Astrocyte of the spinal cord (primary cell): ENCODE data around the gene CYLD.

Source experiments
- DNase-seq: peaks from one replicate; pipeline ENCODE4 v3.0.0; 2011; ENCODE audit warnings: low read depth, low spot score
- H3K4me3 ChIP-seq: 2 replicates; pipeline ENCODE4 v1.5.1; 2011; ENCODE audit warnings: low read depth, mild to moderate bottlenecking, low read length, moderate library complexity
- in situ Hi-C: cut with HindIII; loops from 2 replicates; pipeline ENCODE4 v1.10.0; 2017; ENCODE audit warnings: low sequenced_read_pairs
- TF ChIP-seq, protein P1 (sequence below): IDR thresholded peaks from 2 replicates; pipeline ENCODE4 v1.5.1; 2012; ENCODE audit warnings: low read depth, mild to moderate bottlenecking, low read length, inconsistent platforms

The CYLD gene

DNA sequence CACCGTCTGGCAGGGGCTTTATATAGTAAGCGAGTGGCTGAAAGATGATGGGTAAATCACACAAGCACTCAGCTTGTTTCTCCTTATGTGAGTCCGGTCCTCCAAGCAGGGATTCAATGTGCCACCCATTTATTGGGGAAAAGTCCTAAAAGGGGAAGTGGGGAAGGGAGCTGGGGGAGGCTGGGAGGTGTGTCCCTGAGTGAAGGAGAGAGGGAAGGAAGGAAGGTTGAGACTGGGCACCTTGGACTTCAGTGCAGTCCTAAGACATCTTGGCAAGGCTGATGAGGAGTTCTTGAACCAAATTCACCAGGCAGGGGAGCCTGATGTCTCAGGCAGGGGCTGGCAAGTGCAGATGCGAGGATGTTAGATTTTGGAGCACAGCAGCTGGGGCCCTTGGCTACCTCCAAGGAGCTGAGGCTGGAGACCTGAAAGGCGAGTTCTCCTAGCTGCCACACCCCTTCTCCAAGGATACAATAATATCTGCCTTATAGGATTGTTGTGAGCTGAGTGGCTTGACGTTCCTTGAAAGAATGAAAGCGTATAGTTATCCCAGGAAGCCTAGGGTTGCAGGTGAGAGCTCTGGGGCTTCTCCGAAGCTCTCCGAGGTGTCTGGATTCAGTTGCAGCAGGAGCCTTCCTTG is 23.0 kb upstream of the CYLD start:
- no peak for DNase-seq
- no peak overlapping the region for H3K4me3 ChIP-seq
- TF ChIP-seq, protein P1, sequence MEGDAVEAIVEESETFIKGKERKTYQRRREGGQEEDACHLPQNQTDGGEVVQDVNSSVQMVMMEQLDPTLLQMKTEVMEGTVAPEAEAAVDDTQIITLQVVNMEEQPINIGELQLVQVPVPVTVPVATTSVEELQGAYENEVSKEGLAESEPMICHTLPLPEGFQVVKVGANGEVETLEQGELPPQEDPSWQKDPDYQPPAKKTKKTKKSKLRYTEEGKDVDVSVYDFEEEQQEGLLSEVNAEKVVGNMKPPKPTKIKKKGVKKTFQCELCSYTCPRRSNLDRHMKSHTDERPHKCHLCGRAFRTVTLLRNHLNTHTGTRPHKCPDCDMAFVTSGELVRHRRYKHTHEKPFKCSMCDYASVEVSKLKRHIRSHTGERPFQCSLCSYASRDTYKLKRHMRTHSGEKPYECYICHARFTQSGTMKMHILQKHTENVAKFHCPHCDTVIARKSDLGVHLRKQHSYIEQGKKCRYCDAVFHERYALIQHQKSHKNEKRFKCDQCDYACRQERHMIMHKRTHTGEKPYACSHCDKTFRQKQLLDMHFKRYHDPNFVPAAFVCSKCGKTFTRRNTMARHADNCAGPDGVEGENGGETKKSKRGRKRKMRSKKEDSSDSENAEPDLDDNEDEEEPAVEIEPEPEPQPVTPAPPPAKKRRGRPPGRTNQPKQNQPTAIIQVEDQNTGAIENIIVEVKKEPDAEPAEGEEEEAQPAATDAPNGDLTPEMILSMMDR, result no peak
- in situ Hi-C loops, result no loop called here

DNA sequence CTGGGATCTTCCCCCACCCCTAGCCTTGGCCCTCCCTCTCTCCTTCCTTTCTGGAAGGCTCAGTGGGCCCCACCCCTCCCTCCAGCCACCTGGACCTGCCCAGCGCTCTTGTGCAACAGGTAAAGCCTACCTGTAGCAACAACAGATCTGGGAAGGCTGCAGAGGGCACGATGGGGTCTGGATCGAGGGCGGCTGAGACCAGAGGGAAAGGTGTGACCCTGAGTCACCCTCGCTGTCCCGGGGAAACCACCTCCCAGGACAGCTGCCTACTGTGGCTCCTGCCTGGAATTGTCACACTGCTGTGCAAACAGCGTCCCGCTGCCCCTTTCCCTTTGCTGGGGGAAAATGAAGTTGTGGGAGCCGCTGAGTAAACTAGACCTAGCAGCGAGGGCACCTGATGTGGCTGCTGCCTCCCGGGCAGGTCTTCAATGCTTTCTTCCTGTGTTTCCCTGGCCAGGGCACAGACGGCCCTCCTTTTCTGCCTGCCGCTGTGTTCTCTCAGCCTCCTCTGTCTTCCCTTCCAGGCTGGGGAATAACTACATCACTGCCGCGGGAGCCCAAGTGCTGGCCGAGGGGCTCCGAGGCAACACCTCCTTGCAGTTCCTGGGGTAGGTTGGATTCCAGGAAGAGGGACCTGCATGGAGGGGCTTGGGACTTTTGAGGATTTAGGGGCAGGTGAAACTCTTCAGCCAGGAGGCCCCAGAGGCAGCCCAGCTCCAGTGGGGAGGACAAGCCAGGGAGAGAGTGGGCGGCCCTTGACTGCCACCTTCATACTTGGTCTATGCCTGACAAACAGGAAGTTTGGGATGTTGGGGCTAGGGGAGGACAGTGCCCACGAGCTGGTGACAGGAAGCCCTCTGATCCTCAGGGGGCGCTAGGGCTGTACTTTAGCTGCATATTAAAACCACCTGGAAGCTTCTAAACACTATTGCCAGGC is 22.2 kb upstream of the CYLD start:
- H3K4me3 ChIP-seq, result no peak overlapping the region
- in situ Hi-C loops, result no loop called here
- DNase-seq, result no peak

DNA sequence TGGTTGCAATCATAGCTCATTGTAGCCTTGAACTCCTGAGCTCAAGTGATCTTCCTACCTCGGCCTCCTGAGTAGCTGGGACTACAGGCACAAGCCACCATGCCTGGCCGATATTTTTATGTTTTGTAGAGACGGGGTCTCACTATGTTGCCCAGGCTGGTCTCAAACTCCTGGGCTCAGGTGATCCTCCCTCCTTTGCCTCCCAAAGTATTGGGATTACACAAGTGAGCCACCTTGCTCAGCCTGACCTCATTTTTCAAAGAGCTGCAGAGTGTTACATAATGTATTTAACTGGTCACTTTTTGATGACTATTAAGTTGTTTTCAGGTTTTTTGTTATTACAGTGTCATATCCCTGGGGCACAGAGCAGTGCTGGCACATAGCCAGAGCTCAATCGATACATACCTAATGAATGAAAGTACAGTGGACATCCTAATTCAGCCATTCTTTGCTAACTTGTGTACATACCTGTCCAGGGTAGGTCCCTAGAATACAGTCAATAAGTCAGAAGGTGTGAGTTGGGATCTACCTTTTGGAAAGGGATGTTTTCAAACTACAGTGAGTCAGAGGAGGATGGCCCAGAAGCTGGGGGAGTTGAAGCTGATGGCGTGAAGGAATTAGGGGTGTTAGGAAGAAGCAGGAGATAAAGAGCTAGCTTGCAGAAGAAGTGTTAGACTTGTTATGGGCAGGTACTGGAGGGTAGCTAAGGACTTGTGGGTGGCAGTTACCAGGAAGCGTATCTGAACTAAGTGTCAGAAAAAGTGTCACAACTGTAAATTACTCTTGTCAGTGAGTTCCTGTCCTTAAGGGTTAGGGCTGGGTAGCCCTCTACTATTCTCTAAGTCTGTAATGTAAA is 20.1 kb upstream of the CYLD start:
- no peak overlapping the region for H3K4me3 ChIP-seq
- TF ChIP-seq, protein P1, result no peak
- DNase-seq, result no peak
- in situ Hi-C loops, result no loop called here

More for the DNA sequence above, 22.2 kb upstream of the CYLD start:
- TF ChIP-seq, protein P1, result no peak

DNA sequence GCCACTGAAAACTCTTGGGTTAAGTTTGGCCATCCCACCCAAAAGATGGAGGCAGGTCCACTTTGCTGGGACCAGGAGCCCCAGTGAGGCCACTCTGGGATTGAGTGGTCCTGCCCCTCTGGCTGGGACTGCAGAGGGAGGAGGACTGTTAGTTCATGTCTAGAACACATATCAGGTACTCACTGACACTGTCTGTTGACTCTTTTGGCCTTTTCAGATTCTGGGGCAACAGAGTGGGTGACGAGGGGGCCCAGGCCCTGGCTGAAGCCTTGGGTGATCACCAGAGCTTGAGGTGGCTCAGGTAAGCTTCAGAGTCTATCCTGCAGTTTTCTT is 19.5 kb upstream of the CYLD start:
- in situ Hi-C loops, result no loop called here
- H3K4me3 ChIP-seq, result no peak overlapping the region
- no peak for DNase-seq
- TF ChIP-seq, protein P1, result no peak

DNA sequence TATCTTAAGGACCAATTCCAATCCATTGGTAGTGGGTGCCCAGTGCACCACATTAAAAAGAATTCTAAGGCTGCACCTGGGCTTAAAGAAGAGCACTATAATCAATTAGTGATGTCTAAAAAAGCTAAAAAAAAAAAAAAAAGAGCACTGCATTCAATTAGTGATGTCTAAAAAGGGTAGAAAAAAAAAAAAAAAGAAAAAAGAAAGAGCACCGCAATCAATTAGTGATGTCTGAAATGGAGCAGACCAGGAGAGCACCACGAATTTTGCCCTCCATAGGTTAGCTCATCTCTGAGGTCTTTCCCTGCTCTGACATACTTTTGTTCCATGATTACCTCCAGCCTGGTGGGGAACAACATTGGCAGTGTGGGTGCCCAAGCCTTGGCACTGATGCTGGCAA is 18.9 kb upstream of the CYLD start:
- in situ Hi-C loops, result no loop called here
- TF ChIP-seq, protein P1, result no peak
- DNase-seq, result no peak

DNA sequence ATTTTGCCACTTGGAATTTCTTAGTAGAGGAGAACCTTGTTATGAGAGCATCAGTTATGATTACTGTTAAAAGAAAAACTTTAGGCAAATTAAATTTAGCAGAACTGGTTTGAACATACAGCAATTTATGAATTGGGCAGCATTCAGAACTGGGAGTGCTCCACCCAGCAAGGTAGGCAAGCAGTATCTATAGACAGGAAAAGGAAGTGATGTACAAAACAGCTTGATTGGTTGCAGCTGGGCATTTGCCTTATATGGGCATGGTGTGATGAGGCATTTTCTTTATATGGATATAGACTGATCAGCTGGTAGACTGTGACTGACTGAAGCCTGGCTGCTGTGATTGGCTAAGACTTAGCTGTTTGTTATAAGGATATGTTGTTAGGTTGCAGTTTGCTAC is 17.6 kb upstream of the CYLD start:
- in situ Hi-C loops, result no loop called here
- TF ChIP-seq, protein P1, result no peak
- DNase-seq, result no peak
- H3K4me3 ChIP-seq, result no peak overlapping the region

More for the DNA sequence above, 18.9 kb upstream of the CYLD start:
- H3K4me3 ChIP-seq, result no peak overlapping the region
